Testis (tissue), 3 donors: Measurements from ENCODE around the gene GCC1. TPM values are rescaled to one million over a fixed set of nuclear protein-coding genes. Genes with fewer than 3 reads are reported as not detected.

Experiments
- DNase-seq: peaks from one replicate; pipeline ENCODE4 v3.0.0-alpha.2; 2019
- H3K27ac ChIP-seq, 2 donors: fragments of 200-600 bp; sonication (generic); one replicate each; pipeline ENCODE4 v1.5.1; 2019
- H3K27me3 ChIP-seq: fragments of 200-600 bp; sonication (generic); one replicate; pipeline ENCODE4 v1.5.1; 2019
- H3K36me3 ChIP-seq: fragments of 200-600 bp; sonication (generic); one replicate; pipeline ENCODE4 v1.5.1; 2017; ENCODE audit warnings: low read depth; ENCODE audit errors: missing control alignments
- H3K4me1 ChIP-seq: fragments of 200-600 bp; sonication (generic); one replicate; pipeline ENCODE4 v1.5.1; 2019
- H3K4me3 ChIP-seq, 2 donors: fragments of 200-600 bp; sonication (generic); one replicate each; pipeline ENCODE4 v1.5.1; 2017 to 2019
- H3K9me3 ChIP-seq: fragments of 200-600 bp; sonication (generic); one replicate; pipeline ENCODE4 v1.5.1; 2017
- CTCF ChIP-seq, 3 experiments: fragments of 450-650 bp in 2 of 3; fragments of 200-600 bp in 1 of 3; sonication (generic) in 1 of 3; IDR thresholded peaks; one replicate each; pipeline ENCODE4 v1.5.1; 2016 to 2019; ENCODE audit warnings: antibody characterized with exemption in 3 of 3, mild to moderate bottlenecking in 2 of 3, moderate library complexity in 1 of 3
- POLR2A ChIP-seq: fragments of 450-650 bp; IDR thresholded peaks from one replicate; pipeline ENCODE4 v1.6.1; 2017; ENCODE audit warnings: antibody characterized with exemption, mild to moderate bottlenecking, moderate library complexity
- WGBS, 2 donors: methylation state at CpG; one replicate each; pipeline ENCODE4 v1.1.5; 2018; 5-methylcytosine and 5-hydroxymethylcytosine counted together
- intact Hi-C: fragments of 100-400 bp; cut with DNase I; formaldehyde crosslinking; loops from one replicate; pipeline ENCODE4 v1.15.1; 2023; ENCODE audit warnings: low total_unique reads
- polyA plus RNA-seq: library from polyadenylated mRNA; stranded (reverse); fragments of 350-450 nt; fragmentation: Illumina TruSeq; extraction: RNeasy Lipid Tissue Mini Kit (QIAGEN cat#74804); gene quantifications from one replicate; pipeline ENCODE4 v1.2.3, GENCODE V29; 2014; ENCODE audit warnings: low read depth, low replicate concordance; ENCODE audit not compliant: insufficient read depth
- total RNA-seq, 2 donors: library from RNA; depleted of rRNA; stranded (reverse); fragments of >200 nt; gene quantifications; one replicate each; pipeline ENCODE4 v1.2.3, GENCODE V29; 2016

The GCC1 gene
- total and polyA plus RNA-seq, 3 donors from 2014 or later: 35.6 to 39.0 (median 38.1) TPM

- TF ChIP-seq CTCF (IDR thresholded peaks at IDR 0.05): no peak
- TF ChIP-seq POLR2A: no peak
- WGBS, 2 donors: 50 to 90% methylated on average over 1 of the region's 1 CpG
- Histone ChIP-seq H3K4me1 (no peaks in the 10 kb centered on the region), H3K4me3 (no peak overlapping the region), H3K27ac (no peak overlapping the region), H3K9me3 (no peaks in the 10 kb centered on the region), H3K27me3 (no peaks in the 10 kb centered on the region), H3K36me3 (no peaks in the 10 kb centered on the region)
- intact Hi-C loops: no loop called here
- no peak for DNase-seq
Observed at GRCh38 chr7:127618775-127619174, 33.4 kb upstream of the GCC1 start.

GRCh38 chr7:127618042-127618441 is 32.6 kb upstream of the GCC1 start, which contains the start of gene PAX4:
Gene PAX4, minus strand, starts transcription at chr7:127618142. Its CDS starts 2,214 bp downstream, at chr7:127615928.
- Histone ChIP-seq H3K4me1 (no peaks in the 10 kb centered on the region), H3K9me3 (no peaks in the 10 kb centered on the region), H3K27ac (no peak within 1 kb of the TSS), H3K4me3 (no peak within 1 kb of the TSS), H3K27me3 (no peaks in the 10 kb centered on the region), H3K36me3 (no peaks in the 10 kb centered on the region)
- no peak for TF ChIP-seq POLR2A
- 50 to 60% methylated on average over 2 of the region's 2 CpGs for WGBS, 2 donors
- DNase-seq: no peak
- intact Hi-C loops: no loop called here

GRCh38 chr7:127616724-127617123 is 31.3 kb upstream of the GCC1 start:
- no peaks in the 10 kb centered on the region for H3K4me1 ChIP-seq
- no peak for DNase-seq
- no peaks in the 10 kb centered on the region for H3K27me3 ChIP-seq
- intact Hi-C loops: no loop called here
- 90 to 91% methylated on average over 5 of the region's 5 CpGs for WGBS, 2 donors
- no peaks in the 10 kb centered on the region for H3K36me3 ChIP-seq
- no peak overlapping the region for H3K4me3 ChIP-seq
- no peaks in the 10 kb centered on the region for H3K9me3 ChIP-seq
- H3K27ac ChIP-seq: no peak overlapping the region
- no peak for TF ChIP-seq POLR2A
- no peak for TF ChIP-seq CTCF (IDR thresholded peaks at IDR 0.05)

GRCh38 chr7:127612263-127612662 is 26.9 kb upstream of the GCC1 start:
- H3K4me3 ChIP-seq: no peak overlapping the region
- WGBS, 2 donors: 75 to 93% methylated on average over 1 of the region's 1 CpG
- TF ChIP-seq CTCF (IDR thresholded peaks at IDR 0.05) (no peak), POLR2A (no peak)
- no peak overlapping the region for H3K27ac ChIP-seq
- no peaks in the 10 kb centered on the region for H3K36me3 ChIP-seq
- intact Hi-C loops: no loop called here
- no peaks in the 10 kb centered on the region for H3K9me3 ChIP-seq
- no peaks in the 10 kb centered on the region for H3K4me1 ChIP-seq
- no peaks in the 10 kb centered on the region for H3K27me3 ChIP-seq
- DNase-seq: no peak

GRCh38 chr7:127609297-127609696 is 23.9 kb upstream of the GCC1 start:
- TF ChIP-seq CTCF (IDR thresholded peaks at IDR 0.05) (no peak), POLR2A (no peak)

More at GRCh38 chr7:127609297-127609696, 23.9 kb upstream of the GCC1 start:
- H3K4me1 ChIP-seq: no peaks in the 10 kb centered on the region
- 80 to 89% methylated on average over 1 to 6 of the region's 6 CpGs for WGBS, 2 donors
- H3K4me3 ChIP-seq: no peak overlapping the region
- no peaks in the 10 kb centered on the region for H3K27me3 ChIP-seq
- H3K36me3 ChIP-seq: no peaks in the 10 kb centered on the region
- intact Hi-C loops: no loop called here
- H3K9me3 ChIP-seq: no peaks in the 10 kb centered on the region
- DNase-seq: no peak
- no peak overlapping the region for H3K27ac ChIP-seq
